CD4-positive, alpha-beta T cell treated with Interferon gamma for 1 hour (primary cell): ENCODE data around the gene NANOS1.

Source experiments
- DNase-seq: peaks from one replicate; pipeline ENCODE4 v3.0.0-alpha.2; 2020

The NANOS1 gene

DNA sequence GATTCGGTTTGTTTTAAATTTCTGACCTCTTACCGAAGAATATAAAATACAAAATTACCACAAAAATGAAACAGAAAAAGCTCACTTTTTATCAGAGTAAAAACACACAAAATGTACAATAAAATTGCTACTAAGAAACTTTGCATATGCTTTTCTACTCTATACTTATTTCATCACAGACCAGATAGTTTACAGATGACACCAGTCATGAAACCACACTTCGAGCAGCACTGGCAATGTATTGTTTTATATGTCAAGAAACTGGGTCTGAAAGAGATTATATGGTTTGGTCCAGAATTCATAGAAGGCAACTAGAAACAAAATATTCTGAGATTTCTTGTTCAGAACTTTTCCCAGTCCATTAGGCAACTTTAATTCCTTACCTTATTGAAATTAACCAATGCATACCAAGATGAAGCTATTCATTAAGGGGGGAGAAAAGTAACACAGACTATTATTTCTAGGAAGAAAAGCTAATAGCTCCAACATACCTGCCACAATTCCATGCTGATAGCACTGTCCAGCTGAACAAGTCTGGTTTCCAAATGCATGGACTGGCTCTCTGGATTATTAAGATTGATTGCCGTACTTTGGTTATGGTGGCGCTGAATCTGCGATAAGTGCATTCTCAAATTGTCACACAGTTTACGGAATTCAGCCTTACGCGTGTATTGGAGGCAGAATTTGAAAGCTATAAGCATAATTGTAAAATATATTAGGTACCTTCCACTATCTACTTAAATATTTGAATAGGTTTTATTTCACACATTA, 41.1 kb downstream of the NANOS1 start:
- DNase-seq: no peak

GRCh38 chr10:119073584-119073983, 44.1 kb downstream of the NANOS1 start:
- no peak for DNase-seq

- DNase-seq: no peak
These were observed 49.1 kb downstream of the NANOS1 start for GRCh38 chr10:119078422-119079179.

- DNase-seq: peak; percentile 60
These were observed 50.3 kb downstream of the NANOS1 start for GRCh38 chr10:119079599-119080520.

- DNase-seq: peak; percentile 90
These were observed 51.2 kb downstream of the NANOS1 start, which contains the start of gene EIF3A for GRCh38 chr10:119080521-119081259. TSS of gene EIF3A (minus strand) at chr10:119080817. CDS start at chr10:119080676, 141 bp downstream.
